NCI-H1092 treated with DMSO at 0.1 percent for 48 hours (cell line): ENCODE results near the gene QKI.

Experiments used
- DNase-seq: peaks from one replicate; lab custom pipeline; 2025; lab: John Stamatoyannopoulos, UW

QKI gene

DNA sequence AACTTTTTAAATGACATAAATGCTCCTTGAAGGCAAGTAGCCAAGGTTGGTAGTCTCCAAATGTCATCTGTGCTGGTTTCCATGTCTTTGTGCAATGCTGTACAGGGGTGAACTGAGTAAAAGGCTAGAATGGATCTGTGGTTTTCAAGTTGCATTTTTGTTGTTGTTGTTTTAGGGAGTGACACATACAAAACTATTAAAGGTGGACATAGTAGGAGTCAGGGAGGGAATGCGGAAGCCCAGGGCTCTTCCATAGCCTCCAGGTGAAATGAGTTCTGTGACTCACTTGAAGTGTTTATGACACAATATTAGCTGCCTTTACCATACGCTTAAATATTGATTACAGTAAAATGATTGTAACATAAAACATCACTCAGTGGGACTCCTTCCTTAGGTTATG is 22.5 kb upstream of the QKI start:
- no peak for DNase-seq

DNA sequence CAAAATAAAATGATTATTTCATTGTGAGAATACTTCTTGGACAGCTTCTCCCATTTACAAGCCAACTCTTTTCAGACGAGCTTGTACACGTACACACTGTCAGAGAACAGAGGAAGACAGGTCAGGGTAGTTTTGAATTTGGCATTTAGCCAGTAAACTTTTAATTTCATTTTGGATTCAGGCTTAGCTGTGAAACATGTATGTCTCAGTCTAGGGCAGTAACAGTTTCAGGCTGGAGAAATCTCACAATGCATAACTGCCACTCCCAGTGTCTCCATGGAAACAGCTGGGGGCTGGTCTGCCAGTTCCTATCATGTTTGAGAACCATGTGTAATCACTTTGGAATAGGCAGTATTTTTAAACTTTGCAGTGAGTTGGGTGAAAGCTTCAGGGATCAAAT is 22.0 kb upstream of the QKI start:
- no peak for DNase-seq

GRCh38 chr6:163393923-163394322 is 20.6 kb upstream of the QKI start:
- DNase-seq: no peak

GRCh38 chr6:163394659-163395058 is 19.9 kb upstream of the QKI start:
- no peak for DNase-seq

- no peak for DNase-seq
These were observed 19.2 kb upstream of the QKI start for GRCh38 chr6:163395122-163395830.

GRCh38 chr6:163395831-163396185 is 18.7 kb upstream of the QKI start:
- no peak for DNase-seq

DNA sequence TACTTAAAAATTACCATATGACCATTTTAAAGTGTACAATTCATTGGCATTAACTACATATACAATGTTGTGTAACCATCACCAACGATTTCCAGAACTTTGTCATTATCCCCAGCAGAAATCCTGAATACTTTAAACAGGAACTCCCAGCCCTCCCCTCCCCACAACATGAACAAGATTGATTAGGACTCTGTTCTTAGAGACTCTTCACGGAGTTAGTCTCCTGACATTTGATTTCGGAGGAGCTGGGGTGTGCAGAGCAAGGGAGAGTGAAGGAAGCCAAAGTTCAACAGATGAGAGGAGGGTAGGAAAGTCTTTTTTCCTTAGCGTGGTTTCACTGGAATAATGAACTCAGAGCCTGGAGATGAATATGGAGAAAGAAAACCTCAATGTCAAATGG is 17.2 kb upstream of the QKI start:
- no peak for DNase-seq

GRCh38 chr6:163398115-163398514 is 16.4 kb upstream of the QKI start:
- DNase-seq: no peak

DNA sequence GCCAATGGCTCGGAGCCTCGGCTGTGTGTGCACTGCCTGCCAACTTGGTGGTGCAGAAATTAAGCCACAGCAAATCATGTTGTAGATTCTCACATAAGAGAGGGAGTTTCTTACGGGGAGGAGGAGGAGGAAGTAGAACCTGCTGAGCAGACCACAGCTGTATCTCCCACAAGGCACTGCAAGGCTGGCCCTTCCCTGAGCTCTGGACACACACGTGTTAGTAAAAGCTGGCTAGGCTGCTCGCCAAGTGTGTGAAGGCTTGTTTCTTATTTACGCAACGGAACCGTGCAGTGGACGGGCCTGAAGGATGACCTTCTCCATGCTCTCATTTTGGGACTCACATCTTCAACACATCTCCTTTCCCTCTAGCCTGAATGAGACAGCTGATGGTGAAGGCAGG is 15.7 kb upstream of the QKI start:
- no peak for DNase-seq

- no peak for DNase-seq
These were observed 14.0 kb upstream of the QKI start for GRCh38 chr6:163400509-163400908.

GRCh38 chr6:163401039-163401885 is 13.3 kb upstream of the QKI start:
- DNase-seq: no peak

GRCh38 chr6:163402616-163403015 is 11.9 kb upstream of the QKI start:
- no peak for DNase-seq

GRCh38 chr6:163404825-163405265 is 9.7 kb upstream of the QKI start:
- DNase-seq: no peak

DNA sequence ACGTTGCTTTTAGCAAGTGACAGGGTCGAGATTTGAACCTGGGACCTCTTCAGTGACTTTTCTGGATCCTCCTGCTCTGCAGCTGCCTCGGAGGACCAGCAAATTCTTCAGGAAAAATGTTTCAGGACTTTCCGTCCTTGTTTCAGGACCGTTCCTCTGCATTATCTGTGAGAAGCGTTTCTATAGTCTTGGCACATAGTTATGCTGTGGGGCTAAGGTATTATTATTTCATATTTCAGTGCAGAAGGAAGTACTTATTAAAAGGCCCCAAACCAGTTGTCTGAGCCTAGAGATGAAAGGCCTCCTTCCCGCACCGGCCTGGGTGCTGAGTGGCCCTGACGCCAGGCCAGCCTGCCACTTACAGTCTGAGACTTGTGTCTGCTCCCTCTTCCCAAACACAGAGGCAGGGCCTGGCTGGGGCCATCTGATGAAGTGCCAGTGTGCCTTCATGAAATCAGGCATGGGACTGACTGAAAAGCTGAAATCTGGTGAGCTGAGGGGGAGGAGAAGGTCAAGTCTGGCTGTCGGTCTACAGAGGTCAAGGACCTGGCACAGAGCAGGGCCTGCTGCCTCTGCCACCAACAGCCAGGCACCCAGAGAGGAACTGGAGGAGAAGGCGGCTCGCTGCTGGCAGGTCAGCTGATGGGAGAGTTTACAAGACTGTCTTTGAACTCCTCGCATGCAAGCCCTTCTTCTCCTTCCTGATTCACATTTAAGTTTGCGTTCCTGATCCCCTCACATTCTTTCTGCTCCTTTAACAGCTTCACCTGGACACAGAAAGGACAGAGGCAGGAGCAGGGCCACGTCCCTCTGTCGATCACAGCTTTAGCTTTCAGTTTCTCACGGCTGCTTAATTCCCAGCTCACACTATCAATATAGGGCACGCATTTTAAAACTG is 8.9 kb upstream of the QKI start:
- DNase-seq: no peak

DNA sequence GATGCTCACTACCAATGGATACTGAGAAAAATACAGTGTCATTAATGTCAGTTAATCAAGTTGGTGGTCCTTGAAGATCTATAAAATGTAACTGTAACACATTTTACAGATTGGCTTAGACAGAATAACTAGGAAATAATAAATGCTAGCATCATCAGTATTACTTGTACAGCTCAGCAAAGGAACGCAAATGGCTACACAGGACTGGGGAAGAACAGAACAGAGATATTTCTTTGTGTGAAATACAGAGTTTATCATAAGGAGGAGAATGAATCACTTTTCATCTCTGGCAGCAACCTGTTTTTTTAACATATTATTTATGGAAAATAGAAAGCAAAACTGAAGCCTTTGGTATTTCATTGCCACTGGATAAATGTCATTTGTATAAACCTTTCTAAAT is 8.2 kb upstream of the QKI start:
- DNase-seq: no peak

DNA sequence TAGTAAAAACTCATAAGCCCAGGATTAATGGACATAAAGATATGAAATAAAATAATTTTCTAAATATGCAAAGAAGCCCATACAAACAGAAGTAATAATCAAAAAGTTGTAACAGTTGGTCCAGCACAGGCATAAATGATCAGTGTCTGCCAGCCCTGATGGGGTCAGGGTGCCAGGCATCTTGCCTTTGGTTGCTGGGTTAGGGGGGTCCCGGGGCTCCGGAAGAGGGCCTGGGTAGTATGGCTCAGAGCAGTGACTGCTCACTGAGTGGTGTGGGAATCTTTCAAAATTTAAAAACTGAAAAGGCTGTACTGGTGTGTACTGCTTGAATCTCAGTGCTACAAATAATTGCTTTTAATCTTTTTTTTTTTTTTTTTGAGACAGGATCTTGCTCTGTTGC is 7.7 kb upstream of the QKI start:
- no peak for DNase-seq

GRCh38 chr6:163408352-163408991 is 6.0 kb upstream of the QKI start:
- DNase-seq: no peak

DNA sequence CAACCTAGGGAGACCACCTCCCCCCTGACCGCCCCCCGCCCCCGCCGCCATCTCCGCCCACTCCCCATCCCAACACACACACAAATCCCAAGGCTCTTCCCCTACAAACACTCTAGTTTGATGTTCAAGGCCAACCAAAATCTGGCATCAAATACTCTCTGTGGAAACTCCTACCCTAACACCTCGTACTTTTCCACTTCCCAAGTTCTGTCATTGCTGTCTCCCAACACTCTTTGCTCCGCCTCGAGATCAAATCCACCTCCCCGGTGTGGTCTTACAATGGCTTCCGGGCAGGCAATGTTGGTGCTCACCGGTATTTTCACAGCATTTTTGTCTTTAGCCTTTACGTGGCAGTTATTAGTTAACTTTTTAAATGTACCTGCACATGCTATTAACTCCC is 4.8 kb upstream of the QKI start:
- DNase-seq: no peak

- no peak for DNase-seq
These were observed 2.2 kb upstream of the QKI start for GRCh38 chr6:163412341-163412740.

DNA sequence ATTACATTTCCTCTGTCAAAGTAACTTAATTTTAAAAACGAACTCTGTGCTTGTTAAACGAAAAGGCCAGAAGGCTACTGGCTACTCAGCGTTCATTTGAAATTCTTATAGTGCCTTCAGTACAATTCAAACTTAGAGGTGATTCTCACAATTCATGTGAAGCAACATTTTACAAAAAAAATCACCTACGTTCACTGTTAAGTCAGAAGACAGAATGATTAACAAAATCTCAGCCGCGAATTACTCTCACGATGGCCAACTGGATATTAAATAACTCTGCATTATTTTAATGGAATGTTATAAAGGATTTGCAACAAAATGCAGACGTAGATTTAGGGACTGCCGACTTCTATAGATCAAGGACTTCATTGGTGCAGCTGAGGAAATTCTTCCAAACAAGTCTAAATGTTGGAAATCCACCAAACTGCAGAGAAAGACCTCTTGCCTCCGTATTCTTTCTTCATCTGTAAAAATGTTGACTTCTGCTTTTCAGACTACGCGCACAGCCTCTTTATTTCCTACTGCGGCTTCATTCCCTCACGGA is 1.6 kb upstream of the QKI start:
- no peak for DNase-seq

DNA sequence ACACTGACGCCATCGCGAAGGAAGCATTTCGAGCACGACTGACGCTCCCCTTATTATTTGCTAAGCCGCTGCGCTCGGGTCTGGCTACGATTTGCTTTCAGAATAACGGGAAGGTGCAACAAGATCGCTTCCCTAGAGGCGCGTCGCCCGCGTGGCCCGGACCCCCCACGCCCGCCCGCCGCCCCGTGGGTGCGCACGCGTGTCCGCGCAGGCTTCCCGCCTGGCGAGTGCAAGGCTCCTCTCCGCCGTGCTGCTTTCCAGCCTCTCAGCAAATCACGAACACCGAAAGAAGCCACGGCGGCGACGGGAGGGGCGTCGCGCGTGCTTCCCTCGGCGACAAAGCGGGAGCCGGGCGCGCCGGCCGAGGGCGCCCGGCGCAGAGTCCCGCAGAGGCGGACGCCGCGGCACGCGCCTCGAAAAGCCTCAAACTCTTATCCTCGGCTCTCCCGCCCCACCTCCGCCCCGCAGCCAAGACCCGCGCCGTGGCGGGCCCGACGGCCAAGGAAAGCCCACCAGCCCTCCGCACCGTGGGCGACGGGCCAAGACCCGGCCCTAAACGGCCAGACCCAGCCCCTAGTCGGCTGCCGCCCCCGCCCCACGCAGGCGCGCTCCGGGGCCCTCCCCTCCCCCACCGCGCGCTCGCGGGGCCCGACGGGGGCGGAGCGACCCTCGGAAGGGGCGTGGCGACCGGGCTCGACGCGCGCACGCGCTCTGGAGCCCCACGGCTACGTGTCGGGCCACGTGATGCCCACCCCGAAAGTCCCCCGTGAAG is 987 bp upstream of the QKI start:
- DNase-seq: peak; percentile 87
